HG03571 (cell line): ENCODE results near the gene IFNA13.
"Not testable (repeated sequence)": the region's sequence is repeated elsewhere in the genome, so short reads cannot be mapped to it uniquely, and the experiment has no call there.

Source experiments
- ATAC-seq: cut with Tn5 transposase; IDR thresholded peaks from one replicate; pipeline ENCODE4 v1.9.1; 2021; ENCODE audit not compliant: unreplicated experiment

The IFNA13 gene

DNA sequence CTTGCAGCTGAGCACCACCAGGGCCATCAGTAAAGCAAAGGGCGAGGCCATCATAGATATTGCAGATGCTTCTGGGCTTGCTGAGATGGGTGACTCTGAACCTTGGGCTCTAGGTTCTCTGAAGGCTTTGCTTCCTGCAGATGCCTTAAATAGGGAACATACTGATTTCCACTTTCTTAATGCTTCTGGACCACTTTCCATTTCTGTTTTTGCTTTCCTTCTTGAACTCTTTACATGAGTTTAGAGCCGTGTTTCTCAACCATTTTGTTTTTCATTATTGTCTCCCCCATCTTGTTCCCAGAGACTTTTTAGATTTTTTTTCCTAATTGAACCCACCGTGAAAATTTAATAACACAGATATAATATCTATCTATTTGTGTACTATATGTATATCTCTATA is at the start of gene IFNA13:
IFNA13 (minus strand) TSS at position 101 of the 400 bp plus-strand sequence; CDS start at position 54, 47 bp downstream.
- ATAC-seq = no peak

DNA sequence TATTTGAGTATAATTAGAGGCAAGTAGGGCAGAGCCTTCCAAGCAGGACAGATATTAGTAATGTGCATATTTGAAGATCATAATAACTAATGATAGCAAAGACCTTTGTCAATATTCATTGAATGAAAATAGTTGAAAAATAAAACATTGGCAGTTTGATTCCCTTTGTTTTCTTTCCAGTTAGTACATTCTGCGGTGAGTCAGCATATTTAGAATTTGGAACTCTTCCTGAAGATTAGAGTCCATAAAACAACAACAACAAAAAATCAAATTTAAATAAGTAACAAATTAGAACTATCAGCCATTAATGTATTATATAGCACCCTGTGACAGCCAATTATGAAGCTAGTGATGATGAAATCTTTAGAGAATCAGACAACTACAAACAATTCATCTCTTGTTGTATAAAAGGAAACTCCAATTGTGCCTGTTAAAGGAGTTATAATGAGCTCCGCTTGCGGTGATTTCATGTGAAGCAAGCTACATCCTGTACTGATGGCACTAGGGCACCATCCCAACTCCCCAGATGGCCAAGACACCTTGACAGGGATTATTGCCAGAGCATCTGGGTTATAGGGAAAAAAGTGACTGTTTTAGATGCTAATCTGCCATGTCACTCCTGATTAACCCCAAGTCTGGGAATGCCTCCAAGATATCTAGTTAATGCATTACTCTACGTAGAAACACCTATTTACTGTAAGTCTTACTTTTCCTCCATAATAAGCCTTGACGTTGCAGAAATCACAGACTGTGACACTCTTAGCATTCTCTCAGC is 47.8 kb upstream of the IFNA13 start:
- ATAC-seq = no peak

DNA sequence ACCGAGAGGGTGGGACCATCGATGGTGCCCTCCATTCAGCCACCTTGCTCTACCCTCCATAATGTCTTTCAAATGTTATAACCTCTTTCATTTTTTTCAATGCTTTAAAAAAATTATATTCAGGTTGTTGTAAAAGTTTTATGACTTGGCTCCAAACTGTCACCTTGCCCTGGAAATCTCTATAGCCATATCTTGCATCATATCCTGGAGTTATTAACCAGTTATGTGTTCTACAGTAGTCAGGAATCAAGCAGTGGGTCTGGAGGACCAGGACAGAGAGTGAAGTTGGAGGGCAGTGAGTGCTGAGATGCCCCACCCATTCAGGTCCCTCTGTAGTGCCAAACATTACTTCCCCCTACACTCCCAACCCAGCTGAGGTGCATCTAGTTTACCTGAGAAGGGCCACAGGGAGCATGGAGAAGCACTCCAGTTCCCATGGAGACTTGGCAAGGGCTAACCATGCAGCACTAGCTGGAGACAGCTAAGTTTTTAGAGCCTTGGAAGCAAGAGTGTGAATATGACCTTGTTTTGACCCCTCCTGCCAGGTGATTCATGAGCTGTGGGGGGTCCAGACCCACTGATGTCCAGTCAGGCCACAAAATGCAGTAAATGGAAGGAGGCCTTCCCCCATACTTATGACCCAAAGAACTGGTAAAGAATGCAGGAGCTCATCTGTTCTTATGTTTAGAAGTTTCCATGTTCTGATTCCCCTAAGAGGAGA is 46.5 kb upstream of the IFNA13 start:
- ATAC-seq = no peak

DNA sequence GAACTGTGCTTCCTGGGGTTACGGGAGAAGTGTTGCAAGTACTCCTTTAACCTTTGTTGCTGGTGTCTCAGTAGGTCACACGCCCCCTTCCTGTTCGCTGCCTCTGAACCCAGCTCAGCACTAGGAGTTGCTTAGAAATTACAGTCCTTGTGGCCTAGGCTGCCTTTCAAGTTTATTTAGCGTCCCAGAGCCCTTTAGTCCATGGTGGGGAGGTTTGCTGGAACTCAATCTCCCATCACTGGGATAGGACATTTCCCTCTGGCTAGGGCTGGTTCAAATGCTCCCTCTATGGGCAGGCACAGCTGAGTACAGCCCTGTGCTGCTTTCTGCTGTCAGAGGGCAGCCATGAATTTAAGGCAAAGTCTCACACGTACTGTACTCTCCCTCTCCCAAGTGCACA is 45.8 kb upstream of the IFNA13 start:
- no peak for ATAC-seq

DNA sequence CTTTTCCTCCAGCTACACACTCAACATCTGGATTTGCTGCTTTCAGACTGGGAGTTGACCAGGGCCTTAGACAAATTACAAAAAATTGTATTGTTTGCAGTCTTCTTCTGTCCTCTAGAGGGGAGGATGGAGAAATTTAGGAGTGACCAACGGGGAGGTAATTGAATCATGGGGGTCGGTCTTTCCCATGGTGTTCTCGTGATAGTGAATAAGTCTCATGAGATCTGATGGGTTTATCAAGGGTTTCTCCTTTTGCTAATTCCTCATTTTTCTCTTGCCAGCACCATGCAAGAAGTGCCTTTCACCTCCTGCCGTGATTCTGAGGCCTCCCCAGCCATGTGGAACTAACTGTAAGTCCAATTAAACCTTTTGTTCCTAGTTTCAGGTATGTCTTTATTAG is 45.3 kb upstream of the IFNA13 start:
- no peak for ATAC-seq

DNA sequence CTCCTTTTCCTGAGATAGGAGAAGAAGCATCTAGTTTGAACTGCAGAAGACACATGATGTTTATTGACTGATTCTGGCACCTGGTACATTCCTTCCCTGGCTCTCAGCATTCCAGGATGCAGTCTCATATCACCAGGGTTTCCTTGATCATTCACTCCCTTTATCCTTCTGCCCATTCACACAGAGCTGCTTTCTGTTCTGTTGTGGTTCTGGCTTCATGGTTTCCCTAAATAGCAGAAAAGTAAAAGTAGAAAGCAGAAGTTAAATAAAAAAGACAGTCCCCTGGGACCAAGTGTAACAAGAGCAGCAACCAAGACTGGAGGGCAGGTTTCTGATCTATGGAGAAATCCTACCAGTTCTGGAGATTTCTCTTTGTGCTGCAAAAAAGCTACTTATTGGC is 44.2 kb upstream of the IFNA13 start:
- peak; percentile 55 for ATAC-seq

DNA sequence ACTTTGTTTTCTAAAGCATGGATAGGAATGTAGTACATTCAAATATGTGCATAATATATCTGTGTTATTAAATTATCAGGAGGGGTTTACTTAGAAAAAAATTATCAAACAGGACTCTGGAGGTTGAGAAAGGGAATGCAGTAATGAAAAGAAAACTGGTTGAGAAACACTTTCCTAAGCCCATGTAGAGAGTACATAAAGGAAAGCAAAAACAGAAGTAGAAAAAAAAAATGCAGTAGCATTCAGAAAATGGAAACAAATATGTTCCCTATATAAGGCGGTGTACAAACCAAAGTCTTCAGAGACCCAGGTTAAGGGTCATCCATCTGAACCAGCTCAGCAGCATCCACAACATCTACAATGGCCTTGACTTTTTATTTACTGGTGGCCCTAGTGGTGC is 41.0 kb upstream of the IFNA13 start, which contains the start of gene IFNA8:
IFNA8 (plus strand) TSS at position 301 of the 400 bp plus-strand sequence; CDS start at position 361, 60 bp downstream.
- ATAC-seq = no peak

DNA sequence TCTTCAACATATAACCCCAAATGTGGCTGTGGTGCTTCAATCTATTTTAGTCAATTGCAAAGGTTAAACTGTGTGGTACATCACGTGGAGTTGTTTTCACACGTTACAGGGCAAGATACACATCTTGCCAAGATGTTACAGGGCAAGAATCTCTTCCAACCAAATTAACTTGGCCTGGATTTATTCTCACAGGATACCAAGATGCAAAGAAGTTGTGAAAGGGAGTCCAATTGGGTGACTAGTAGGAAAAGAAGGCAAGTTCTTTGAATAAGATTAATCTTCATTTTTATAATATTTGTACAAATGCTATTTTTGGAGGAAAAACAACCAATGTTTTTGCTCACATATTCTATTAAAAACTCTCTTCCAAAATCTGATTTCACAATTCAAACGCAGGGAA is 36.3 kb upstream of the IFNA13 start:
- ATAC-seq = no peak

DNA sequence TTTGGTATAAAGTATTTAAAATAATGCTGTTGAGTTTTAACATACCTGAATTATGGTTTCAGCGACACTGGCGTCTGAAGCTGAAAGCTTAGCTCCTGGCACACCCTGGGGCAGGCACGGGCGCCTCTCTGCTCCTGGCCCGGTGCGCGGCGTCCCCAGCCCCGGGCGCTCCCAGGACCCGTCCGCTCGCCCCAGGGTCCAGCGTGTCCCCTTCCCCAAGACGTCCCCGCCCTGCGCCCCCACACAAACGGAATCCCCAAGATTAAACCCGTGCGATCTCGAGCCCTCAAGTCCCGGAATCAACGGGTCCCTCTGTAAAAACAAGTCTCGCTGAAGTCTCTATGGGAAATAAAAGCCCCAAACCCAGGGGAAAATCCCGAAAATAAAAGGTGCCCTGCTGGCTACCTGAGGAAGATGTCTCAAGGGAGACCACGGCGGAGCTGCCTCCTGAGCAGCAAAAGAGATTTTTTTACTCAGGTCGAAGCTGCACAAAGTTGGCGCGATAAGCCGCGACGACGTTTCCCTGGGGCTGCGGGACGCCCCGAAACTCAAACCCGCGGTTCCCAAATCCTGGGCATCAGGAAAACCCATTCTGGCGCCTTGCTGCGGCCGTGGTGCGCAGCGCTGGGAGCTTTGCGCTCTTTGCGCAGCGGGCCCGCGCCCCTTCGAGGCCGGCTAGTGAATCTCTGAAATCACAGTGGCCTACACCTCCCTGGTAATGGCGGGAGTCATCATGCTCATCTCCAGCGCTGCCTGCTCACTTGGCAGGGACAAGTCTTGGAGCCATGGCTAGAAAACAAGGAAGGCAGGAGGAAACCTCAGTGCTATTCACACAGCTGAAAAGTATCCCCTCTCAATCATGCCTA is 34.8 kb upstream of the IFNA13 start:
- no peak for ATAC-seq

DNA sequence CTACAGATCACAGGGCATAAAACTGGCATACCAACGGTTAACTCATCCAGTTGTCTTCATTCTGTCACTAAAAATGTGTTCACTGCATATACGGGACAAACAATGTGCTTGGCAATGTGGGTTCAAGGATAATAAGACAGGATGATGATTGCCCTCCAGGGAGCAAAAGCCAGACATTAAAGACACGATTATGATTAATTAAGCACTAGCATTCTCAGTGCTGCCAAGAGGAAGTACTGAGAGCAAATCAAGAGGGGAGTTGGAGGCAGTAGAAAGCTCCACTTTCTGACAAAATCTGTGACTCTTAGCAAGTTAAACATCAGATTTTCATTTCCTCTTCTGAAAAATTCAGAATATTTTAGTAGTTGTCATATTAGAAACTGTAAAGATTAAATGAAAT is 32.1 kb upstream of the IFNA13 start:
- no peak for ATAC-seq

DNA sequence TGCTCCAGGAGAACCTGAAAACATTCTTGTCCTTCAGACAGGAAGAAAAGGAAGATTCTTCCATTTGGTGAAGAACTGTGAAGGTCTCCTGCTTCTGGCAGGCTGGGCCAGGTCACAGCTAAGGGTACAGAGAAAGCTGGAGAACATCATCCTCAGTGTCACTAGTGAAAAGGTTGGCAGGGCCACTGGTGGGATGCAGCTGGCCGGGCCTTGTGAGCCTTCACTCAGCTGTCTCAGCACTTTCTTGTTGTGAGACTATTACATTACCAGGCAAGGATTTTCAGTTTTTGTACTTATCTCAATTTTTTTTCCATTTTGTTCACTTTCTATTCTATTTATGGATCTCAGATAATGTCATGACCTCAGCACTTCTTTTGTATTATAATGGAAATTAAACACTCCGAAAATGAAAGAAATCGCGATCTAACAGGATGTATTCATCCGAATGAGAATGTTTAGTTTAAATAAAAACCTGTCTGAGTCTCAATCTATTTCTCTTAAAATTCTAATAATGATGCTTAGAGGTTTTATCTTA is 31.2 kb upstream of the IFNA13 start:
- no peak for ATAC-seq

DNA sequence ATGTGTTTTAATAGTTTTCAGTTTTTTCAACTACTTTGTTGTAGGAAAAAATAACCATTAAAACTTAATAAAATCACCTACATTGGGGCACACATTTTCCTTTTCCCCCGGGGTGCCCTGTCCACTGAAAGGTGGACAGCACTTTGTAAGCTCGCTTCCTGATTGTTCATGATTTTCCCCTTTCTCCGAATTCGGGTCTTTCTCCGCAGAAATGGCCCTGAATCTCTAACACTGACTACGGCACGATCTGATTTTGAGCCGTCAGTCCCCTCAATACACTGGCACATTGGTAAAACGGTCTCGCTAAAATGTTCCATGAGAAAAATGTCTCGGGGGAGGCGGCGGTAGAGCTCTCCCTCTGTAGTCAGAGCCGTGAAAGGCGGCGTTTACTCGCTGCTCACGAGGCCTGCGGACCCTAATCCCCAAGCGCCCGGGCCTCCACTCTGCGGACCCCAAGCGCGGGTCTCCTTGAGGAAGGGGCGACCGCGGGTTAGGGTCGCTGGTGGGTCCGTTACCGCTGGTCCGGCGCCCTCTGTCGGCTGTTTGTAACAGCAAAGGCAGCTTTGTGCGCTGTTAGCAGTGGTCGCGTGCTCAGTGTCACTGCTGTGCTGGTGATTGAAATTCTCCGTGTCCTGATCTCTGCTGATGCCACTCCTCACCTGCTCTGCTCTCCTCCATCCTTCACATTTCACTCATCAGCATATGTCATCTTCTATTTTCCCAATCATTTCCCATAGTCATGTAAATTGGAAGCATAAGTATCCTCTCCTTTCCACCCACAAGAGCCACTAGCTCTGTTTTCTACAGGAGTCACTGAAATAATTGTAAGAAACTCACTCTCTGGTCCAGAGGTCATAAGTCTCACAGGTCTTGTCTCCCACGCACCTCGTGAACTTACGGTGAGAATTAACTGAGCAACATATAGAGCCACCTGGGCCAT is 28.2 kb upstream of the IFNA13 start:
- ATAC-seq = peak; percentile 67

DNA sequence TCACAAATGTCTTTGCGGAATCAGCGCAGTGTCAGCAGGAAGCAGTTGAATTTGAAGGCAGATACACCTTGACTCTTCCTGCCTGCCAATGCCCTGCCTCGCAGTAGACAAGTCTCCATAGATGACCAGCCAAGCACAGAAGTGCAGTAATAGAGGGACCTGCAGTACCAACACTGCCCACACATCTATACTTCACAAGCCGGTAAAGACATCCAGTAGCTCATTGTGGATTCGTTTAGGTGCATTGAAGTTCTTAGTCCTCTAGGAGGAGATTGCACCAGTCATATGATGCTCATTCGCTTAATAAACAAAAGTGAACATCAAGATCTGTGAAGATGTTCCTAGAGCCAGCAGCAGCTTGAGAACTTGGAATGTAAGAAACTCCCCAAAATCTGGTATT is 24.4 kb upstream of the IFNA13 start:
- ATAC-seq = peak; percentile 84

DNA sequence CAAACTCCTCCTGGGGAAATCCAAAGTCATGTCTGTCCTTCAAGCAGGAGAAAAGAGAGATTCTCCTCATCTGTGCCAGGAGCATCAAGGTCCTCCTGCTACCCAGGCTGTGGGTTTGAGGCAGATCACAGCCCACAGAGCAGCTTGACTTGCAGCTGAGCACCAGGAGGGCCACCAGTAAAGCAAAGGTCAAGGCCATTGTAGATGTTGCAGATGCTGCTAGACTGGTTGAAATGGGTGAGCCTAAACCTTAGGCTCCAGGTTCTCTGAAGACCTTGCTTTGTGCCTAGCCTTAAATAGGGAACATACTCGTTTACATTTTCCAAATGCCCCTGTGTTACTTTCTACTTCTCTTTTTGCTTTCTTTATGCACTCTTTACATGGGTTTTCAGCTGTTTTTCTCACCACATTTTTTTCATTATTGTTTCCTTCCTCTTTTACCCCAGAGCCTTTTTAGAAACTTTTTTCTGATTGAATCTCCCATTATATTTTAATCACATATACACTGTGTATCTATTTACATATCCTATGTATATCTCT is 17.3 kb upstream of the IFNA13 start, which contains the start of gene IFNA2:
IFNA2 (minus strand) TSS at position 268 of the 540 bp plus-strand sequence; CDS start at position 199, 69 bp downstream.
- no peak for ATAC-seq

DNA sequence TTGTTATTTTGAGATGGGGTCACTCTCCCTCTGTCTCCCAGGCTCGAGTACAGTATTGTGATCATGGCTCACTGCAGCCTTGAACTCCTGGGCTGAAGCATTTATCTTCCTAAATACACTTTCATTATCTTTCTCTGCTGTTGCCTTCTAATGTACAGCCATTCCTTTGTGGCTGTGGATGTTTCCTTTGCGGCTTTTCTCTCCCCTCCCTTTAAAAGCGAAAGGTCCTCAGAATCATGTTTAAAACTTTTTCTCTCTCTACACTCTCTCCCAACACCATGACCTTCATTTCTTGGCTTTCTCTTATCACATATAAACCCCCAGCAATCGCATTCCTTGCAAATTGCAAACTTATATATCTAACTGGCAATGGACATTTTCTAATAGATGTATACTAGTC is 15.8 kb upstream of the IFNA13 start:
- no peak for ATAC-seq

DNA sequence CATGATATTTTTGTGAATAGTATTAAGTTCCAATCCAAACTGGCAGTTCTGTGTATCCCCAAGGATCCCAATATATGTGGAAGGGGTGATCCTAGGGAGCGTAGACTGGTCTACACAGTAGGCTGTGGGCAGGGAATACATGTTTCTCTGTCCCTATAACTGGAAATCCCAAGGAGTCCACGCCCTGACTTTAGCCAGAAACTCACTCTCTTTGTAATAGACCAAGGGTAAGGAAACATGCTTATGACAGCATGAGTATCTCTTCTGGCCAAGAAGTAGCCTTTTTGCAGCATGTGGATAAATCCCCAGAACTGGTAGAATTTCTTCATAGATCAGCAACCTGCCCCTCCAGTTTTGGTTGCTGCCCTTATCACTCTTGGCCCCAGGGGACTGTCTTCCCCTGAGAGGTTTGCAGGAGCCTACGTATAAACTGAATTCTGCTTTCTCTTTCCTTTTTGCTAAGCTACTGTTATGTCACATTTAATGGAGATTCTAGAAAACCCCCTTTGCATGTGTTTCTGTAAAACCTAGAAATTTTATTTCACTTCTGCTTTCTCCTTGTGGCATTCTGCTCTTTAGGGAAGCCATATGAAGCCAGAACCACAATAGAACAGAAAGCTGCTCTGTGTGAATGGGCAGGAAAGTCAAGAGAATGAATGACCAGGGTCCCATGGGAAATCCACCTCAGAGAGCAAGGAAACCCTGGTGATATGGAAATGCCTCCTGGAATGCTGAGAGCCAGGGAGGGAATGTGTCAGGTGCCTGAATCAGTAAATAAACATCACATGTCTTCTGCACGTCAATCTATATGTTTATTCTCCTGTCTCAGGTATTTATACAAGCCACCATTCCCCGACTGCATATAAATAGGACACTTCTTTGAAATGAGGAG is 13.8 kb upstream of the IFNA13 start:
- peak; percentile 97 for ATAC-seq

DNA sequence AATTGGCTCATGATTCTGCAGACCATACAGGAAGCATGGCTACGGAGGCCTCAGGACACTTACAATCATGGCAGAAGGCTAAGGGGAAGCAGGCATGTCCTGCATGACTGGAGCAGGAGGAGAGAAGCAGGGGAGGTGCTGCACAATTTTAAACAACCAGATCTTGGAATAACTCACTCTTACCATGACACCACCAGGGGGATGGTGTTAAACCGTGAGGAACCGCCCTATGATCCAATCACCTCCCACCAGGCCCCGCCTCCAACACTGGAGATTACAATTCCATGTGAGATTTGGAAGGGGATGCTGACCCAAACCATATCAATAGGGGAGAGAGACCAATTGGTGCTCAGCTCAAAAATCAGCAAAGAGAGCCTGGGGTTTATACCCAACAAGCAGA is 3.6 kb upstream of the IFNA13 start:
- not testable (repeated sequence) for ATAC-seq

DNA sequence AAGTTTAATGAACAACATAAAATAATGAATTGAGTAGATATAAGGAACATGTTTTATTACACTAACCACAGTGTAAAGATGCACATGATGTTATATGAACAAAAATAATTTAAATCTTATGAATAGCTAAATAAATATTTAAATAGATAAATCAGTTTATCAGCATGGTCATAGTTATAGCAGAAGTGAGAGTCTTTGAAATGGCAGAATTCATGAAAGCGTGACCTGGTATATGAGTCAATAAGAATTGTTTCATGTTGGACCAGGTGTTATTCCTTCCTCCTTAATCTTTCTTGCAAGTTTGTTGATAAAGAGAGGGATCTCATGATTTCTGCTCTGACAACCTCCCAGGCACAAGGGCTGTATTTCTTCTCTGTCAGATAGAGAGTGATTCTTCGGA is 688 bp downstream of the IFNA13 start:
- ATAC-seq = peak; percentile 90

DNA sequence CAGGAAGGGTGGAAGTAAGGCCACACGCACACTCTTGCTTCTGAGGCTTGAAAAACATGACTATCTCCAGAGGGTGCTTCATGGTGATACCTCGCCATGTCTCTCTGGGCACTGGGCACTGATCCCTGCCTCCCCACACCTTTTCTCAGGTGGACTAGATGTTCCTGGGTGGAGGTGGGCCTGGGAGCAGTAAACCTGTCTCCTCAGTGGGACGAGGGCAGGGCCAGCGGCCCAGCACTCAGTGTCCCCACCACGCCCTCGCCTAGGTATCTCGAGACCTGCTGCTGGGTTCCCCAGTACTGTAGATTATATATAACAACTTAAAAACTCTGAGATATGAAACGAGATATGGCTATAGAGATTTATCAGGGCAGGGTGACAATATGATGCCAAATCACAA is 5.6 kb downstream of the IFNA13 start:
- no peak for ATAC-seq
